ENCODE measurements around the gene PRSS27. TPM values are rescaled to one million over a fixed set of nuclear protein-coding genes. Genes with fewer than 3 reads are reported as not detected.

The PRSS27 gene
- total RNA-seq, 2 donors from 2014 or later = 1.1 to 1.4 TPM

GRCh38 chr16:2744711-2745110 lies 24.7 kb upstream of the PRSS27 start:
- H3K36me3 Mint-ChIP-seq = no peaks in the 10 kb centered on the region
- peak; percentile 25 for DNase-seq (ENCODE audit: low spot score)
- ATAC-seq = no peak
- H3K4me3 Mint-ChIP-seq = no peak overlapping the region
- H3K27me3 Mint-ChIP-seq = no peaks in the 10 kb centered on the region
- H3K27ac Mint-ChIP-seq = no peak overlapping the region
- H3K4me1 Mint-ChIP-seq (ENCODE audit: low read depth in 2 of 2) = no peaks in the 10 kb centered on the region
- H3K9me3 Mint-ChIP-seq = no peaks in the 10 kb centered on the region

- H3K36me3 Mint-ChIP-seq = no peaks in the 10 kb centered on the region
- no peak overlapping the region for H3K27ac Mint-ChIP-seq
- H3K9me3 Mint-ChIP-seq = no peaks in the 10 kb centered on the region
- H3K4me1 Mint-ChIP-seq (ENCODE audit: low read depth in 2 of 2) = no peaks in the 10 kb centered on the region
- DNase-seq (ENCODE audit: low spot score) = peak; percentile 40
- H3K27me3 Mint-ChIP-seq = no peaks in the 10 kb centered on the region
- no peak for ATAC-seq
- no peak overlapping the region for H3K4me3 Mint-ChIP-seq
These were observed 23.2 kb upstream of the PRSS27 start for GRCh38 chr16:2743007-2743810.

- no peaks in the 10 kb centered on the region for H3K27me3 Mint-ChIP-seq
- no peak overlapping the region for H3K4me3 Mint-ChIP-seq
- no peaks in the 10 kb centered on the region for H3K4me1 Mint-ChIP-seq (ENCODE audit: low read depth in 2 of 2)
- DNase-seq (ENCODE audit: low spot score) = peak; percentile 53
- no peaks in the 10 kb centered on the region for H3K9me3 Mint-ChIP-seq
- H3K36me3 Mint-ChIP-seq = no peaks in the 10 kb centered on the region
- no peak for ATAC-seq
- H3K27ac Mint-ChIP-seq = no peak overlapping the region
These were observed 22.4 kb upstream of the PRSS27 start for GRCh38 chr16:2742323-2743006.

GRCh38 chr16:2741168-2741567 lies 21.1 kb upstream of the PRSS27 start:
- Mint-ChIP-seq H3K36me3 (no peaks in the 10 kb centered on the region), H3K27ac (peak overlapping the region in 1 of 2 donors; percentile 65), H3K27me3 (no peaks in the 10 kb centered on the region), H3K4me3 (no peak overlapping the region), H3K9me3 (no peaks in the 10 kb centered on the region), H3K4me1 (ENCODE audit: low read depth in 2 of 2) (no peaks in the 10 kb centered on the region)
- ATAC-seq (no peak), DNase-seq (ENCODE audit: low spot score) (peak; percentile 44)

GRCh38 chr16:2740476-2740875 lies 20.5 kb upstream of the PRSS27 start:
- Mint-ChIP-seq H3K4me1 (ENCODE audit: low read depth in 2 of 2) (no peaks in the 10 kb centered on the region), H3K36me3 (no peaks in the 10 kb centered on the region), H3K27ac (peak overlapping the region in 1 of 2 donors; percentile 65), H3K27me3 (no peaks in the 10 kb centered on the region), H3K9me3 (no peaks in the 10 kb centered on the region), H3K4me3 (no peak overlapping the region)
- no peak for ATAC-seq
- peak; percentile 2 for DNase-seq (ENCODE audit: low spot score)

- Mint-ChIP-seq H3K9me3 (no peaks in the 10 kb centered on the region), H3K36me3 (no peaks in the 10 kb centered on the region), H3K27me3 (no peaks in the 10 kb centered on the region), H3K27ac (no peak overlapping the region), H3K4me3 (no peak overlapping the region), H3K4me1 (ENCODE audit: low read depth in 2 of 2) (no peaks in the 10 kb centered on the region)
- ATAC-seq (no peak), DNase-seq (ENCODE audit: low spot score) (peak; percentile 53)
These were observed 19.8 kb upstream of the PRSS27 start for GRCh38 chr16:2739625-2740430.

GRCh38 chr16:2738615-2739014 lies 18.6 kb upstream of the PRSS27 start:
- H3K9me3 Mint-ChIP-seq = no peaks in the 10 kb centered on the region
- no peaks in the 10 kb centered on the region for H3K27me3 Mint-ChIP-seq
- H3K27ac Mint-ChIP-seq = no peak overlapping the region
- ATAC-seq (no peak), DNase-seq (ENCODE audit: low spot score) (no peak)
- no peak overlapping the region for H3K4me3 Mint-ChIP-seq
- H3K36me3 Mint-ChIP-seq = no peaks in the 10 kb centered on the region
- H3K4me1 Mint-ChIP-seq (ENCODE audit: low read depth in 2 of 2) = no peaks in the 10 kb centered on the region

- Mint-ChIP-seq H3K27ac (no peak overlapping the region), H3K4me3 (no peak overlapping the region), H3K36me3 (no peaks in the 10 kb centered on the region), H3K9me3 (no peaks in the 10 kb centered on the region), H3K27me3 (no peaks in the 10 kb centered on the region), H3K4me1 (ENCODE audit: low read depth in 2 of 2) (no peaks in the 10 kb centered on the region)
- no peak for ATAC-seq
- no peak for DNase-seq (ENCODE audit: low spot score)
These were observed 17.9 kb upstream of the PRSS27 start for GRCh38 chr16:2737895-2738418.

- no peak overlapping the region for H3K27ac Mint-ChIP-seq
- no peaks in the 10 kb centered on the region for H3K9me3 Mint-ChIP-seq
- H3K36me3 Mint-ChIP-seq = no peaks in the 10 kb centered on the region
- DNase-seq (ENCODE audit: low spot score) (no peak), ATAC-seq (no peak)
- no peaks in the 10 kb centered on the region for H3K27me3 Mint-ChIP-seq
- no peaks in the 10 kb centered on the region for H3K4me1 Mint-ChIP-seq (ENCODE audit: low read depth in 2 of 2)
- H3K4me3 Mint-ChIP-seq = no peak overlapping the region
These were observed 17.2 kb upstream of the PRSS27 start for GRCh38 chr16:2737238-2737605.

- Mint-ChIP-seq H3K36me3 (no peaks in the 10 kb centered on the region), H3K4me1 (ENCODE audit: low read depth in 2 of 2) (no peaks in the 10 kb centered on the region), H3K27me3 (no peaks in the 10 kb centered on the region), H3K27ac (no peak overlapping the region), H3K9me3 (no peaks in the 10 kb centered on the region), H3K4me3 (no peak overlapping the region)
- DNase-seq (ENCODE audit: low spot score) (no peak), ATAC-seq (no peak)
These were observed 16.6 kb upstream of the PRSS27 start for GRCh38 chr16:2736476-2737237.

GRCh38 chr16:2734844-2735515 lies 15.0 kb upstream of the PRSS27 start:
- ATAC-seq = no peak
- no peak for DNase-seq (ENCODE audit: low spot score)
- Mint-ChIP-seq H3K27ac (no peak overlapping the region), H3K4me1 (ENCODE audit: low read depth in 2 of 2) (no peaks in the 10 kb centered on the region), H3K27me3 (no peaks in the 10 kb centered on the region), H3K4me3 (no peak overlapping the region), H3K9me3 (no peaks in the 10 kb centered on the region), H3K36me3 (no peaks in the 10 kb centered on the region)

- no peak for ATAC-seq
- no peaks in the 10 kb centered on the region for H3K36me3 Mint-ChIP-seq
- no peak for DNase-seq (ENCODE audit: low spot score)
- no peaks in the 10 kb centered on the region for H3K9me3 Mint-ChIP-seq
- H3K4me1 Mint-ChIP-seq (ENCODE audit: low read depth in 2 of 2) = no peaks in the 10 kb centered on the region
- H3K27me3 Mint-ChIP-seq = peaks cover 4 to 14% of the 10 kb centered on the region in 2 donors
- H3K27ac Mint-ChIP-seq = no peak overlapping the region
- no peak overlapping the region for H3K4me3 Mint-ChIP-seq
These were observed 8.0 kb upstream of the PRSS27 start for GRCh38 chr16:2728034-2728433.

GRCh38 chr16:2726923-2727322 lies 6.9 kb upstream of the PRSS27 start:
- Mint-ChIP-seq H3K36me3 (no peaks in the 10 kb centered on the region), H3K27me3 (peaks cover 4 to 14% of the 10 kb centered on the region in 2 donors), H3K9me3 (no peaks in the 10 kb centered on the region), H3K4me3 (no peak overlapping the region), H3K27ac (no peak overlapping the region), H3K4me1 (ENCODE audit: low read depth in 2 of 2) (no peaks in the 10 kb centered on the region)
- ATAC-seq = no peak
- DNase-seq (ENCODE audit: low spot score) = no peak

Measured in natural killer cell treated with Interleukin-12 subunit alpha and Interleukin-12 subunit beta and Interleukin-15 and Interleukin-18, amount 100 ng/mL, for 72 hours (primary cell).